ENCODE data around the gene CPA2. TPM values are rescaled to one million over a fixed set of nuclear protein-coding genes. Genes with fewer than 3 reads are reported as not detected.

The CPA2 gene
- polyA plus RNA-seq, 1 of the 3 experiments (the other 2 are of a cell fraction) = 0.03 TPM

GRCh38 chr7:130303127-130303526 lies 36.5 kb downstream of the CPA2 start (continued):
- TF ChIP-seq EZH2phosphoT487 (IDR thresholded peaks at IDR 0.05; ENCODE audit: borderline replicate concordance, low read depth) (no peak), SIN3A (IDR thresholded peaks at IDR 0.05; ENCODE audit: borderline replicate concordance, low read depth, low read length) (no peak), JUND (IDR thresholded peaks at IDR 0.05) (no peak), MXI1 (IDR thresholded peaks at IDR 0.05; ENCODE audit: low read depth, low read length) (no peak)

GRCh38 chr7:130303551-130303950 lies 36.9 kb downstream of the CPA2 start:
- ChIA-PET CTCF (interaction anchor here (1.3 to 1.7 kb wide), 2 partner anchors 10 to 40 kb away, joined by 4 to 5 read pairs; no protein-coding TSS in a partner anchor), POLR2A (no interaction called here)
- H3K4me2 ChIP-seq = no peak overlapping the region
- H4K20me1 ChIP-seq (ENCODE audit: insufficient read depth) = no peaks in the 10 kb centered on the region
- no peak for DNase-seq
- no peaks in the 10 kb centered on the region for H3K27me3 ChIP-seq (ENCODE audit: insufficient read depth)
- no peaks in the 10 kb centered on the region for H3K79me2 ChIP-seq (ENCODE audit: insufficient read depth)
- no peaks in the 10 kb centered on the region for H3K9me2 ChIP-seq
- H3K4me1 ChIP-seq (ENCODE audit: control insufficient read depth in 1 of 2, insufficient read depth in 2 of 2, low read depth in 1 of 2, low read length in 1 of 2) = peaks cover 0 to 10% of the 10 kb centered on the region in 2 experiments; a peak in 1 of 4 replicates
- H3K27ac ChIP-seq (ENCODE audit: low read depth in 2 of 2, low read length in 1 of 2) = no peak overlapping the region
- H3K9ac ChIP-seq = no peak overlapping the region
- H3K9me3 ChIP-seq = no peaks in the 10 kb centered on the region
- H3K4me3 ChIP-seq (ENCODE audit: low read depth in 2 of 2, low read length in 1 of 2) = no peak overlapping the region
- 78% methylated on average over 5 of the region's 5 CpGs for WGBS (ENCODE audit: low lambda C conversion rate)
- no peaks in the 10 kb centered on the region for H3F3A ChIP-seq (replicated peaks; ENCODE audit: insufficient read depth)
- no peak overlapping the region for H2AFZ ChIP-seq (ENCODE audit: low read depth)
- TF ChIP-seq NRF1 (IDR thresholded peaks at IDR 0.05; ENCODE audit: low read depth, low read length) (no peak), GABPA (IDR thresholded peaks at IDR 0.05; ENCODE audit: low read depth) (no peak), FOXM1 (IDR thresholded peaks at IDR 0.05; ENCODE audit: low read depth) (no peak), MAX (IDR thresholded peaks at IDR 0.05; ENCODE audit: low read depth) (no peak), RXRA (IDR thresholded peaks at IDR 0.05; ENCODE audit: borderline replicate concordance, low read depth) (no peak), POLR2AphosphoS5 (IDR thresholded peaks at IDR 0.05; ENCODE audit: low read depth, low read length) (no peak), SMC3 (IDR thresholded peaks at IDR 0.05; ENCODE audit: low read depth, low read length) (no peak), MEF2A (IDR thresholded peaks at IDR 0.05; ENCODE audit: borderline replicate concordance, low read depth) (no peak), SIN3A (IDR thresholded peaks at IDR 0.05; ENCODE audit: borderline replicate concordance, low read depth, low read length) (no peak), USF1 (IDR thresholded peaks at IDR 0.05; ENCODE audit: borderline replicate concordance, low read depth) (no peak), PBX3 (IDR thresholded peaks at IDR 0.05) (no peak), REST (IDR thresholded peaks at IDR 0.05; ENCODE audit: low read depth, low read length) (no peak), RFX5 (IDR thresholded peaks at IDR 0.05; ENCODE audit: low read length) (no peak)
- peaks cover 4 to 15% of the 10 kb centered on the region in 2 experiments for H3K36me3 ChIP-seq (replicated peaks in 1 of 2; ENCODE audit: control insufficient read depth in 1 of 2, insufficient read depth in 2 of 2, low read length in 1 of 2)
